Prostate gland (tissue), 1 donor: ENCODE measurements around the gene SH2D1B.

ENCODE experiments used
- POLR2A ChIP-seq: fragments of 450-650 bp; IDR thresholded peaks from one replicate; pipeline ENCODE4 v1.6.1; 2016; ENCODE audit warnings: antibody characterized with exemption, mild to moderate bottlenecking
- POLR2AphosphoS5 ChIP-seq: sonication (generic); formaldehyde crosslinking; IDR thresholded peaks from one replicate; pipeline ENCODE4 v1.6.1; 2017; ENCODE audit warnings: antibody characterized with exemption

GRCh38 chr1:162412002-162412401 is at the start of gene SH2D1B:
- TF ChIP-seq POLR2AphosphoS5 (no peak), POLR2A (no peak)
